ENCODE data around the gene RAB11FIP4. TPM values are rescaled to one million over a fixed set of nuclear protein-coding genes. Genes with fewer than 3 reads are reported as not detected.

RAB11FIP4 gene
- total RNA-seq, 1 experiment from 2014 or later: 15.1 TPM

- TF ChIP-seq JUND (IDR thresholded peaks at IDR 0.05) (no peak), POLR2AphosphoS5 (IDR thresholded peaks at IDR 0.05; ENCODE audit: low read depth, low read length) (no peak), SP1 (IDR thresholded peaks at IDR 0.05; ENCODE audit: low read depth) (no peak), CBX3 (IDR thresholded peaks at IDR 0.05; ENCODE audit: low read depth) (no peak), RAD21 (IDR thresholded peaks at IDR 0.05; ENCODE audit: low read depth) (no peak)
Observed at GRCh38 chr17:31415640-31416502, 24.4 kb downstream of the RAB11FIP4 start (continued).

GRCh38 chr17:31416503-31416923 is 25.0 kb downstream of the RAB11FIP4 start:
- H3K4me1 ChIP-seq (ENCODE audit: control insufficient read depth in 1 of 2, insufficient read depth in 2 of 2, low read length in 2 of 2): no peaks in the 10 kb centered on the region
- POLR2A ChIA-PET: no interaction called here
- DNase-seq (ENCODE audit: low read depth, low spot score) (no peak), ATAC-seq (no peak)
- H3K27ac ChIP-seq (ENCODE audit: low read depth, low read length): no peak overlapping the region
- H3K4me2 ChIP-seq (ENCODE audit: low read length): no peak overlapping the region
- H3K36me3 ChIP-seq (ENCODE audit: control insufficient read depth in 1 of 2, insufficient read depth in 2 of 2, low read length in 2 of 2): no peaks in the 10 kb centered on the region
- RAD21 ChIA-PET (ENCODE audit: low non-redundant PET in 1 of 2, low total read pairs in 2 of 2, uncharacterized antibody in 2 of 2, unreplicated experiment in 2 of 2): no interaction called here
- intact Hi-C loops (cut with micrococcal nuclease): no loop called here
- H3K27me3 ChIP-seq (ENCODE audit: insufficient read depth, low read length): no peaks in the 10 kb centered on the region
- no peaks in the 10 kb centered on the region for H4K20me1 ChIP-seq (ENCODE audit: insufficient read depth)
- CTCF ChIA-PET: no interaction called here
- H3K9me3 ChIP-seq (ENCODE audit: control insufficient read depth in 1 of 2, insufficient read depth in 1 of 2, low read depth in 1 of 2, low read length in 2 of 2): no peaks in the 10 kb centered on the region
- no peaks in the 10 kb centered on the region for H3K9me2 ChIP-seq (ENCODE audit: insufficient read depth)
- H3K79me2 ChIP-seq (ENCODE audit: insufficient read depth, low read length): no peaks in the 10 kb centered on the region
- no peak overlapping the region for H2AFZ ChIP-seq (ENCODE audit: low read depth, low read length, poor library complexity, severe bottlenecking)
- no peak overlapping the region for H3K4me3 ChIP-seq (replicated peaks in 1 of 2; ENCODE audit: low read depth in 1 of 2, low read length in 2 of 2)
- BruUV-seq (replicated peaks): no TSS peak
- H3K9ac ChIP-seq (ENCODE audit: low read length): no peak overlapping the region
- TF ChIP-seq EZH2phosphoT487 (IDR thresholded peaks at IDR 0.05; ENCODE audit: borderline replicate concordance) (no peak), POLR2AphosphoS5 (IDR thresholded peaks at IDR 0.05; ENCODE audit: low read depth, low read length) (no peak), SRF (IDR thresholded peaks at IDR 0.05; ENCODE audit: low read depth) (no peak), MAX (IDR thresholded peaks at IDR 0.05) (no peak), ZFX (IDR thresholded peaks at IDR 0.05) (no peak), EGR1 (IDR thresholded peaks at IDR 0.05; ENCODE audit: low read depth) (no peak), YY1 (IDR thresholded peaks at IDR 0.05; ENCODE audit: extremely low read depth, insufficient replicate concordance, low read depth, low read length) (no peak), CTCF (IDR thresholded peaks at IDR 0.05 in 2 of 3, conservative IDR thresholded peaks at IDR 0.05 in 1 of 3; ENCODE audit: borderline replicate concordance in 1 of 3, insufficient read depth in 1 of 3, low read depth in 2 of 3, low read length in 2 of 3) (no peak), POLR2A (IDR thresholded peaks at IDR 0.05; ENCODE audit: borderline replicate concordance, extremely low read depth, insufficient read depth, insufficient read length) (no peak), JUND (IDR thresholded peaks at IDR 0.05) (no peak), ZNF274 (IDR thresholded peaks at IDR 0.05; ENCODE audit: low read depth, low read length) (no peak), SIN3A (IDR thresholded peaks at IDR 0.05; ENCODE audit: low read depth) (no peak), ATF3 (IDR thresholded peaks at IDR 0.05) (no peak)

Measured in HCT116 (cell line).